ENCODE data around the gene RBM20.
"Not testable (repeated sequence)": the region's sequence is repeated elsewhere in the genome, so short reads cannot be mapped to it uniquely, and the experiment has no call there.

Gene RBM20

GRCh38 chr10:110651044-110651958, 7.2 kb downstream of the RBM20 start:
- H3K4me3 ChIP-seq (ENCODE audit: low read depth in 1 of 2, low read length in 2 of 2) = no peak overlapping the region
- no peak overlapping the region for H3K27ac ChIP-seq (ENCODE audit: low read length)
- H3K4me1 ChIP-seq (ENCODE audit: control insufficient read depth in 1 of 2, insufficient read depth in 2 of 2, low read length in 2 of 2) = no peaks in the 10 kb centered on the region
- H3K27me3 ChIP-seq (ENCODE audit: low read depth, low read length) = no peaks in the 10 kb centered on the region
- no peaks in the 10 kb centered on the region for H3K9me3 ChIP-seq (ENCODE audit: control insufficient read depth in 1 of 2, low read length in 2 of 2)
- H3K36me3 ChIP-seq (ENCODE audit: control insufficient read depth in 1 of 2, insufficient read depth in 2 of 2, low read length in 2 of 2) = no peaks in the 10 kb centered on the region

- Histone ChIP-seq H3K9me3 (ENCODE audit: control insufficient read depth in 1 of 2, low read length in 2 of 2) (no peaks in the 10 kb centered on the region), H3K4me3 (ENCODE audit: low read depth in 1 of 2, low read length in 2 of 2) (no peak overlapping the region), H3K27me3 (ENCODE audit: low read depth, low read length) (no peaks in the 10 kb centered on the region), H3K27ac (ENCODE audit: low read length) (no peak overlapping the region), H3K36me3 (ENCODE audit: control insufficient read depth in 1 of 2, insufficient read depth in 2 of 2, low read length in 2 of 2) (no peaks in the 10 kb centered on the region), H3K4me1 (ENCODE audit: control insufficient read depth in 1 of 2, insufficient read depth in 2 of 2, low read length in 2 of 2) (no peaks in the 10 kb centered on the region)
Observed at GRCh38 chr10:110652475-110653118, 8.5 kb downstream of the RBM20 start.

DNA sequence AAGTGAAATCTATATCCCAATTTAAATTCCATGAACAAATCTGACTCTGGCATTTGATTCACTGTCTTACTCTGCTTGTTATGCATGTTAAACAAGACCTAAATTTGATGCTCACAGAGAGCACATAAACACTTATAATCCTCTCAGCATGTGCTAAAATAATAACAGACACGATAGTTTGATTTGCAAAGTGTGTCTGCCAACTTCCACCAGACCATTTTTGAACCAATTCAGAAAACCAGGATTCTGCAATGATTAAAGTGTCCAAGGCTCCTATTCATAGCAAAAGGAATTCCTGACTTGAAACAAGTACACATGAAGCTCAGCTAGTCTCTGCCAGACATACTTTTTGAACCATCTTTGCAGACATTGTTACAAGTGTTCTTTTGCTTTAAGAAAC, 11.2 kb downstream of the RBM20 start:
- H3K27ac ChIP-seq (ENCODE audit: low read length) = no peak overlapping the region
- H3K27me3 ChIP-seq (ENCODE audit: low read depth, low read length) = no peaks in the 10 kb centered on the region
- H3K36me3 ChIP-seq (ENCODE audit: control insufficient read depth in 1 of 2, insufficient read depth in 2 of 2, low read length in 2 of 2) = no peaks in the 10 kb centered on the region
- no peak overlapping the region for H3K4me3 ChIP-seq (ENCODE audit: low read depth in 1 of 2, low read length in 2 of 2)
- no peaks in the 10 kb centered on the region for H3K9me3 ChIP-seq (ENCODE audit: control insufficient read depth in 1 of 2, low read length in 2 of 2)
- no peaks in the 10 kb centered on the region for H3K4me1 ChIP-seq (ENCODE audit: control insufficient read depth in 1 of 2, insufficient read depth in 2 of 2, low read length in 2 of 2)

DNA sequence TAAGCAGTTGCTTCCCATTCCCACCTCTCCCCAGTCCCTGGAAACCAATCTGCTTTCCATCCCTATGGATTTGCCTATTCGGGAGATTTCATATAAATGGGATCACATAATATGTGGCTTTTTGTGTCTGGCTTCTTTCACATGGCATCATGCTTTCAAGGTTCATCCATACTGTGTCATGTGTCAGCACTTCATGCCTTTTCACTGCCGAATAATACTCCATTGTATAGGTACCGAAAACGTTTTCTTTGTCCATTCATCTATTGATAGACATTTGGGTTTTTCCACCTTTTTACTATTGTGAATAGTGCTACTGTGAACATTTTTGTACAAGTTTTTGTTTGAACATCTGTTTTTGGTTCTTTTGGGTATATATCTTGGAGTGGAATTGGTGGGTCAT, 12.5 kb downstream of the RBM20 start:
- no peaks in the 10 kb centered on the region for H3K4me1 ChIP-seq (ENCODE audit: control insufficient read depth in 1 of 2, insufficient read depth in 2 of 2, low read length in 2 of 2)
- no peak overlapping the region for H3K4me3 ChIP-seq (ENCODE audit: low read depth in 1 of 2, low read length in 2 of 2)
- H3K36me3 ChIP-seq (ENCODE audit: control insufficient read depth in 1 of 2, insufficient read depth in 2 of 2, low read length in 2 of 2) = no peaks in the 10 kb centered on the region
- H3K9me3 ChIP-seq (ENCODE audit: control insufficient read depth in 1 of 2, low read length in 2 of 2) = no peaks in the 10 kb centered on the region
- H3K27ac ChIP-seq (ENCODE audit: low read length) = no peak overlapping the region
- no peaks in the 10 kb centered on the region for H3K27me3 ChIP-seq (ENCODE audit: low read depth, low read length)

DNA sequence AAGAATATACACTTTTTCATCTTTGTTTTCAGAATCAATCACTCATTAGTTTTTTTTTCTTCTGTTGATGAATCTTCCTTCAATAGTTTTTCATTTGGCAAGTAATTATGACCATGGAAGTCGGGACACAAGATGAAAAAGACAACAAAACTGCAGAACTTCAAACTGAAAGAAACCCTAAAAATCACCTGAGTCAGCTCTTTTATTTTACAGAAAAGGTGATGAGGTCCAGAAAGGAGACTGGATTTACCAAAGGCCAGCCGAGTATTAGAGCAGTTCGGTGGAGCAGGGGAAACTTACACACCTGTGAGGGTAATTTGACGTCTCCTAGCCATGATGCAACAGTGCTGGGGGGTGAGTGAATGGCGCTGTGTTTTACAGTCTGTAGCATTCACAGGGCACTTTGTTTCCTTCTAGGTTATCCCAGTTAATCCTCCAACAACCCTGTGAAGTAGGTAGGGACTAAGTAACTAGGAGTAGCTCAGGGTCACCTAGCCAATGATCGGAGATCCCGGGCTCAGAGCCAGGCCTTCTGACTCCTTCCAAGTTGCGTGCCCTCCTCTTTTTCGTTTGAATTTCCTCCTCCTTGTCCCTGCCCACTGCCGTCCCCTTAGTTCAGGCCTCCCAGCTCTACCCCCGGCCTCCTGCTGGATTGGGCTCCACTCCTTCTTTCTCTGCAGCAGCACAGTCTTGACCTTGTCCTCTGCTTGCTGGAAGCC, 14.0 kb downstream of the RBM20 start:
- no peak overlapping the region for H3K4me3 ChIP-seq (ENCODE audit: low read depth in 1 of 2, low read length in 2 of 2)
- H3K4me1 ChIP-seq (ENCODE audit: control insufficient read depth in 1 of 2, insufficient read depth in 2 of 2, low read length in 2 of 2) = no peaks in the 10 kb centered on the region
- H3K27ac ChIP-seq (ENCODE audit: low read length) = no peak overlapping the region
- H3K36me3 ChIP-seq (ENCODE audit: control insufficient read depth in 1 of 2, insufficient read depth in 2 of 2, low read length in 2 of 2) = no peaks in the 10 kb centered on the region
- no peaks in the 10 kb centered on the region for H3K9me3 ChIP-seq (ENCODE audit: control insufficient read depth in 1 of 2, low read length in 2 of 2)
- no peaks in the 10 kb centered on the region for H3K27me3 ChIP-seq (ENCODE audit: low read depth, low read length)

DNA sequence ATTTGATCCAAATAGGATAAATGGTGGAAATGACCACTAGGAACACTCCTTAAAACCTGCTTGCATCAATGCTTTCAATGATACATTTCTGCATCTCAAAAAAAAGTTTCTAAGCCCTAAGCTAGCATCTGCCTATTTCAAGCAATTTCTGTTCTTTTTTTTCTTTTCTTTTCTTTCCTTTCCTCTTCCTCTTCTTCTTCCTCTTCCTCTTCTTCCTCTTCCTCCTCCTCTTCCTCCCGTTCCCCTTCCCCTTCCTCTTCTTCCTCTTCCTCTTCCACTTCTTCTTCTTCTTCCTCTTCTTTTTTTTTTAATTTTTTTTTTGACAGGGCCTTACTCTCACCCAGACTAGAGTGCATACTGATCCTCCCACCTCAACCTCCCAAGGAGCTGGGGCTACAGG, 15.4 kb downstream of the RBM20 start:
- Histone ChIP-seq H3K4me3 (ENCODE audit: low read depth in 1 of 2, low read length in 2 of 2) (no peak overlapping the region), H3K27ac (ENCODE audit: low read length) (no peak overlapping the region), H3K4me1 (ENCODE audit: control insufficient read depth in 1 of 2, insufficient read depth in 2 of 2, low read length in 2 of 2) (no peaks in the 10 kb centered on the region), H3K36me3 (ENCODE audit: control insufficient read depth in 1 of 2, insufficient read depth in 2 of 2, low read length in 2 of 2) (no peaks in the 10 kb centered on the region), H3K9me3 (ENCODE audit: control insufficient read depth in 1 of 2, low read length in 2 of 2) (no peaks in the 10 kb centered on the region), H3K27me3 (ENCODE audit: low read depth, low read length) (no peaks in the 10 kb centered on the region)

- not testable (repeated sequence) for H3K4me1 ChIP-seq (ENCODE audit: control insufficient read depth in 1 of 2, insufficient read depth in 2 of 2, low read length in 2 of 2); H3K4me3 ChIP-seq (ENCODE audit: low read depth in 1 of 2, low read length in 2 of 2); H3K36me3 ChIP-seq (ENCODE audit: control insufficient read depth in 1 of 2, insufficient read depth in 2 of 2, low read length in 2 of 2); H3K27me3 ChIP-seq (ENCODE audit: low read depth, low read length); H3K27ac ChIP-seq (ENCODE audit: low read length); H3K9me3 ChIP-seq (ENCODE audit: control insufficient read depth in 1 of 2, low read length in 2 of 2)
Observed at GRCh38 chr10:110660289-110660688, 16.2 kb downstream of the RBM20 start.

DNA sequence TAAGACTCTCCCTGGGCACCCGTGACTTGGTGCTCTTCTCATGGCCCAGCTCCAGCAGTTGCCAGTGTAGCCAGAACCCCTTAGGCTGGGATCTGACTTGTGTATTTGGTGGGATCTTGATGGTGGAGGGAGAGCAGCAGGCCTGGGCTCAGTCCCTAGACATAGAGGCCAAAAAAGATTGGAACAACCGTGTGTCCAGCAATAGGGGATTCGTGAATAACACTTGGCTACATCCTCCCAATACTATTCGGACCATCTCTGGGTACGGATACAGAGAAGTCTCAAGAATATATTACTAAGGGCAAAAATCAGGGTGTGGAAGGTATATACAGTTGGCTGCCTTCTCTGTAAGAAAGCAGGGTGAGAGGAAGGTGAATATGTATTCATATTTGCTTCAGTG, 17.2 kb downstream of the RBM20 start:
- Histone ChIP-seq H3K9me3 (ENCODE audit: control insufficient read depth in 1 of 2, low read length in 2 of 2) (no peaks in the 10 kb centered on the region), H3K27ac (ENCODE audit: low read length) (no peak overlapping the region), H3K4me1 (ENCODE audit: control insufficient read depth in 1 of 2, insufficient read depth in 2 of 2, low read length in 2 of 2) (no peaks in the 10 kb centered on the region), H3K4me3 (ENCODE audit: low read depth in 1 of 2, low read length in 2 of 2) (no peak overlapping the region), H3K27me3 (ENCODE audit: low read depth, low read length) (no peaks in the 10 kb centered on the region), H3K36me3 (ENCODE audit: control insufficient read depth in 1 of 2, insufficient read depth in 2 of 2, low read length in 2 of 2) (no peaks in the 10 kb centered on the region)

DNA sequence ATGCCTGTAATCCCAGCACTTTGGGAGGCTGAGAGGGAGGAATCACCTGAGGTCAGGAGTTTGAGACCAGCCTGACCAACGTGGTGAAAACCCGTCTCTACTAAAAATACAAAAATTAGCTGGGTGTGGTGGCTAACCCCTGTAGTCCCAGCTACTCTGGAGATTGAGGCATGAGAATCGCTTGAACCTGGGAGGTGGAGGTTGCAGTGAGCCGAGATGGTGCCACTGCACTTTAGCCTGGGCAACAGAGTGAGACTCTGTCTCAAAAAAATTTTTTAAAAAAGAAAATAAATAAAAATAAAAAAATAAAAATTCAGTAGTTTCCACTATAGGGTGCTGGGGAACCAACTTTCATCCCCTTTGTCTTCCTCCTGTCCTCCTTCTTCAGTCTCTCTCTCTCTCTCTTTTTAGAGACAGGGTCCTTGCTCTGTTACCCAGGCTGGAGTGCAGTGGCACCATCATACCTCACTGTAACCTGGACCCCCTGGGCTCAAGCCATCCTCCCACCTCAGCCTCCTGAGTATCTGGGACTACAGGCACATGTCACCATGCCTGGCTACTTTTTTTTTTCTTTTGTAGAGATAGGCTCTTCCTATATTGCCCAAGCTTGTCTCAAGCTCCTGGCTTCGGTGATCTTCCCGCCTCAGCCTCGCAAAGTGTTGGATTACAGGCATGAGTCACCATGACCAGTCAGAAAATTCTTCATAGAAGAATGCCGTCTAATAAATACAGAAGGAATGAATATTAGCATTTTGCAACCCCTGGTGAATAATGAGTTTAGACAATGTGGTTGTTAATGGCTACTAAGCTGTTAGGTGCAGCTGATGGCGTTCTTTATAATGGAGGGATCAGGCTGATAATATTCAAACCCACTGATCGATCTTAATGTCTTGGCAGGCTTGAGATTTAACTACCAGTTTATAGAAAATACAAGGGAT, 20.6 kb downstream of the RBM20 start:
- Histone ChIP-seq H3K4me3 (ENCODE audit: low read depth in 1 of 2, low read length in 2 of 2) (no peak overlapping the region), H3K9me3 (ENCODE audit: control insufficient read depth in 1 of 2, low read length in 2 of 2) (no peaks in the 10 kb centered on the region), H3K36me3 (ENCODE audit: control insufficient read depth in 1 of 2, insufficient read depth in 2 of 2, low read length in 2 of 2) (no peaks in the 10 kb centered on the region), H3K27ac (ENCODE audit: low read length) (no peak overlapping the region), H3K27me3 (ENCODE audit: low read depth, low read length) (no peaks in the 10 kb centered on the region), H3K4me1 (ENCODE audit: control insufficient read depth in 1 of 2, insufficient read depth in 2 of 2, low read length in 2 of 2) (no peaks in the 10 kb centered on the region)

DNA sequence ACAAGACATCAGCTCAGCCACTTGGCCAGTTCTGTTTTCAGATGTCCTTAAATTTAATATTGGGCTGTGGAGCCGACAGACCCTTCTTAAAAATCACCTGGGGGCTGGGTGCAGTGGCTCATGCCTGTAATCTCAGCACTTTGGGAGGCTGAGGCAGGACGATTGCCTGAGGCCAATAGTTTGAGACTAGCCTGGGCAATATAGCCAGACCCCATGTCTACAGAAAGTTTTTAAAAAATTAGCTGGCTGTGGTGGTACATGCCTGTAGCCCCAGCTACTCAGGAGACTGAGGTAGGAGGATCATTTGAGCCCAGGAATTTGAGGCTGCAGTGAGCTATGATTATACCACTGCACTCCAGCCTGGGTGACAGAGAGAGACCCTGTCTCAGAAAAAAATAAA, 22.1 kb downstream of the RBM20 start:
- H3K27ac ChIP-seq (ENCODE audit: low read length); H3K27me3 ChIP-seq (ENCODE audit: low read depth, low read length): not testable (repeated sequence)

DNA sequence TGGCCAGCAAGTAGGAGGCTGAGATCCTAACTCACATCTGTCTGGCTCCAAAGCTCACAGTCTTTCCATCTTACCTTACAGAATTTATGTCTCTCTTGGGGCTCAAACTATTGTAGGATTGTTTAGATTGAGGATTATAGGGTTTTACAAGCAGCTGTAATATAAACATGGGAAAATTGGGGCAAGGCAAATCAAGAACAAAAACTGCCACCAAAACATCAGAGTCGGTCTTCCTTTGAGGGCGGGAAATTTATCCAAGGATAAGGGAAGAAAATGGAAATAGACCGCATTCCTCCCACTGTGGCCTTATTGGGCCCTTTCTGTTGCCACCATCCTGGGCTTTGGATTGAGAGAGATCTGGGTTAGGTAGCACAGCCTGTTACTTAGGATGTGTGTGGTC, 22.5 kb downstream of the RBM20 start:
- Histone ChIP-seq H3K9me3 (ENCODE audit: control insufficient read depth in 1 of 2, low read length in 2 of 2) (no peaks in the 10 kb centered on the region), H3K4me1 (ENCODE audit: control insufficient read depth in 1 of 2, insufficient read depth in 2 of 2, low read length in 2 of 2) (no peaks in the 10 kb centered on the region), H3K27me3 (ENCODE audit: low read depth, low read length) (no peaks in the 10 kb centered on the region), H3K36me3 (ENCODE audit: control insufficient read depth in 1 of 2, insufficient read depth in 2 of 2, low read length in 2 of 2) (no peaks in the 10 kb centered on the region), H3K27ac (ENCODE audit: low read length) (no peak overlapping the region), H3K4me3 (ENCODE audit: low read depth in 1 of 2, low read length in 2 of 2) (no peak overlapping the region)

More for the DNA sequence above, 22.1 kb downstream of the RBM20 start:
- H3K9me3 ChIP-seq (ENCODE audit: control insufficient read depth in 1 of 2, low read length in 2 of 2); H3K4me1 ChIP-seq (ENCODE audit: control insufficient read depth in 1 of 2, insufficient read depth in 2 of 2, low read length in 2 of 2); H3K4me3 ChIP-seq (ENCODE audit: low read depth in 1 of 2, low read length in 2 of 2); H3K36me3 ChIP-seq (ENCODE audit: control insufficient read depth in 1 of 2, insufficient read depth in 2 of 2, low read length in 2 of 2): not testable (repeated sequence)

All from muscle layer of duodenum (tissue), 2 donors.